Heart left ventricle (tissue), 13 donors: ENCODE data around the gene DNAJC5.

Source experiments
- POLR2A ChIP-seq, 2 donors: fragments of 450-650 bp; IDR thresholded peaks; one replicate each; pipeline ENCODE4 v1.6.1; 2017; ENCODE audit warnings: antibody characterized with exemption in 2 of 2, mild to moderate bottlenecking in 2 of 2, moderate library complexity in 2 of 2
- TF ChIP-seq, protein P1 (sequence below), 12 donors: fragments of 200-600 bp; sonication (generic) in 4 of 12; IDR thresholded peaks; one replicate each; pipeline versions ENCODE4 v1.5.0 to v1.8.0; 2018 to 2022; ENCODE audit warnings: antibody characterized with exemption in 12 of 12, mild to moderate bottlenecking in 5 of 12
- donor health status: ischemic (EF 13 %, LVEDD 7.1; RV severe dilation, severe dysfunction).
- donor health status: DM: no; HTN: yes; CAD: no.
- donor health status: DM: no; HTN: no; CAD: no.
- donor health status: ischemic (EF 25% LVEDD 6.9; RV normal size, moderate dysfunction).
- donor health status: ischemic (EF 25% LVEDD 5.7; RV mildly dilated, moderate dysfunction).
- donor health status: ischemic (EF 35%, LVEDD 5.7; RV mildly dilated, moderate dysfunction).
- donor health status: nonischemic (EF 11% LVEDD 7.7; RV severe dilation, severe dysfunction).
- donor health status: DM: yes; HTN: yes; CAD: no.
- donor health status: PGD.
- donor health status: ischemic (EF 29% LVEDD 5.4; RV normal size, mild dysfunction).
- donor health status: nonischemic (EF 23%, LVEDD 6.1; RV moderate dilation, normal function).

DNA sequence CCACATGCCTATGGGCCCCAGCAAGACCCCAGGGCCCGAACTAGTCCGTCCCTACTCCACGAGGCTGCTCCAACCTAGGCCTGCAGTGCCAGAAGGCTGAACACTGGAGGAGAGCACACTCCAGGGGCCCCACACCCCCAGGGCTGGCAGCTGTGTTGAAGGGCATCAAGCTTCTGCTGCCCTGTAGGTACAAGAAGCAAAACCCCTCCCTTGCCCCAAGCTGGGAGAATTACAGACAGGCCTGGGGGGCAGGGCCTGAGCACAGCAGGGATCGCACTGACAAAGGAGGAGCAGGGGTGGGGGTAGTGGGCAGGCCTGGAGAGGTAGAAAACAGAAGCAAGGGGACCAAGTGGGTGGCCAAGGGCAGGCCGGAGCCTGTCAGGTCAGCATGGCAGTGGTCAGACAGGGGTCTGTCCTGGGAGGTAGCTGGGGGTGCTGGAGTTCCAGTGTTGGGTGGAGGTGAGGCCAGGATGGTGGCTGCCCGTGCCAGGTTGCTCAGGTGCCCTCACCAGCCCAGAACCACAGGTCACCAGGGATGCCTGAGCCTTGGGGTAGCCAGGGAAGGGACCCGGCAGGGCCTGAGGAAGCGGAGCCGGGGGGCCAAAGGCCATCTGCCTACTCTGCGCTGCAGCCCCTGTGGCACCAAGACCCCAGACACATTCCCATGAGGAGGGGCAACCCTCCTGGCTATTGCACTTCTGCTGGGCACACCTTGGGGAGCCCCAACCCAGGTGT, 64.2 kb downstream of the DNAJC5 start:
- TF ChIP-seq, protein P1, sequence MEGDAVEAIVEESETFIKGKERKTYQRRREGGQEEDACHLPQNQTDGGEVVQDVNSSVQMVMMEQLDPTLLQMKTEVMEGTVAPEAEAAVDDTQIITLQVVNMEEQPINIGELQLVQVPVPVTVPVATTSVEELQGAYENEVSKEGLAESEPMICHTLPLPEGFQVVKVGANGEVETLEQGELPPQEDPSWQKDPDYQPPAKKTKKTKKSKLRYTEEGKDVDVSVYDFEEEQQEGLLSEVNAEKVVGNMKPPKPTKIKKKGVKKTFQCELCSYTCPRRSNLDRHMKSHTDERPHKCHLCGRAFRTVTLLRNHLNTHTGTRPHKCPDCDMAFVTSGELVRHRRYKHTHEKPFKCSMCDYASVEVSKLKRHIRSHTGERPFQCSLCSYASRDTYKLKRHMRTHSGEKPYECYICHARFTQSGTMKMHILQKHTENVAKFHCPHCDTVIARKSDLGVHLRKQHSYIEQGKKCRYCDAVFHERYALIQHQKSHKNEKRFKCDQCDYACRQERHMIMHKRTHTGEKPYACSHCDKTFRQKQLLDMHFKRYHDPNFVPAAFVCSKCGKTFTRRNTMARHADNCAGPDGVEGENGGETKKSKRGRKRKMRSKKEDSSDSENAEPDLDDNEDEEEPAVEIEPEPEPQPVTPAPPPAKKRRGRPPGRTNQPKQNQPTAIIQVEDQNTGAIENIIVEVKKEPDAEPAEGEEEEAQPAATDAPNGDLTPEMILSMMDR (IDR thresholded peaks at IDR 0.05), result no peak
- TF ChIP-seq POLR2A (IDR thresholded peaks at IDR 0.05), result no peak
